ENCODE results near the gene ZCCHC13.

The ZCCHC13 gene

GRCh38 chrX:74321191-74321590, 17.2 kb downstream of the ZCCHC13 start:
- H3K79me2 ChIP-seq (ENCODE audit: low read length): no peaks in the 10 kb centered on the region
- no peaks in the 10 kb centered on the region for H3K27me3 ChIP-seq (ENCODE audit: low read depth, low read length)
- TF ChIP-seq CTCF (IDR thresholded peaks at IDR 0.05; ENCODE audit: low read depth, low read length): no peak
- no peak for TF ChIP-seq EZH2phosphoT487 (IDR thresholded peaks at IDR 0.05; ENCODE audit: low read depth)
- no peaks in the 10 kb centered on the region for H3K9me3 ChIP-seq (ENCODE audit: insufficient read depth, low read length)
- no peaks in the 10 kb centered on the region for H4K20me1 ChIP-seq (ENCODE audit: insufficient read depth, low read length)
- H3K9ac ChIP-seq (ENCODE audit: low read length): no peak overlapping the region
- no peaks in the 10 kb centered on the region for H3K36me3 ChIP-seq (replicated peaks; ENCODE audit: low read depth, low read length)
- H3K27ac ChIP-seq (ENCODE audit: low read length): no peak overlapping the region
- no peak overlapping the region for H2AFZ ChIP-seq (ENCODE audit: low read depth, low read length)
- H3K4me3 ChIP-seq (ENCODE audit: low read length): no peak overlapping the region
- no peak overlapping the region for H3K4me2 ChIP-seq (ENCODE audit: low read length)
- H3K4me1 ChIP-seq (ENCODE audit: low read length): no peaks in the 10 kb centered on the region

- no peaks in the 10 kb centered on the region for H3K4me1 ChIP-seq (ENCODE audit: low read length)
- no peak overlapping the region for H3K4me3 ChIP-seq (ENCODE audit: low read length)
- H3K27ac ChIP-seq (ENCODE audit: low read length): no peak overlapping the region
- no peaks in the 10 kb centered on the region for H3K9me3 ChIP-seq (ENCODE audit: insufficient read depth, low read length)
- no peak overlapping the region for H3K4me2 ChIP-seq (ENCODE audit: low read length)
- H3K36me3 ChIP-seq (replicated peaks; ENCODE audit: low read depth, low read length): no peaks in the 10 kb centered on the region
- H2AFZ ChIP-seq (ENCODE audit: low read depth, low read length): no peak overlapping the region
- H3K27me3 ChIP-seq (ENCODE audit: low read depth, low read length): no peaks in the 10 kb centered on the region
- H3K79me2 ChIP-seq (ENCODE audit: low read length): no peaks in the 10 kb centered on the region
- no peaks in the 10 kb centered on the region for H4K20me1 ChIP-seq (ENCODE audit: insufficient read depth, low read length)
- TF ChIP-seq CTCF (IDR thresholded peaks at IDR 0.05; ENCODE audit: low read depth, low read length) (no peak), EZH2phosphoT487 (IDR thresholded peaks at IDR 0.05; ENCODE audit: low read depth) (no peak)
- H3K9ac ChIP-seq (ENCODE audit: low read length): no peak overlapping the region
Measured at GRCh38 chrX:74324131-74324530, 20.2 kb downstream of the ZCCHC13 start.

DNA sequence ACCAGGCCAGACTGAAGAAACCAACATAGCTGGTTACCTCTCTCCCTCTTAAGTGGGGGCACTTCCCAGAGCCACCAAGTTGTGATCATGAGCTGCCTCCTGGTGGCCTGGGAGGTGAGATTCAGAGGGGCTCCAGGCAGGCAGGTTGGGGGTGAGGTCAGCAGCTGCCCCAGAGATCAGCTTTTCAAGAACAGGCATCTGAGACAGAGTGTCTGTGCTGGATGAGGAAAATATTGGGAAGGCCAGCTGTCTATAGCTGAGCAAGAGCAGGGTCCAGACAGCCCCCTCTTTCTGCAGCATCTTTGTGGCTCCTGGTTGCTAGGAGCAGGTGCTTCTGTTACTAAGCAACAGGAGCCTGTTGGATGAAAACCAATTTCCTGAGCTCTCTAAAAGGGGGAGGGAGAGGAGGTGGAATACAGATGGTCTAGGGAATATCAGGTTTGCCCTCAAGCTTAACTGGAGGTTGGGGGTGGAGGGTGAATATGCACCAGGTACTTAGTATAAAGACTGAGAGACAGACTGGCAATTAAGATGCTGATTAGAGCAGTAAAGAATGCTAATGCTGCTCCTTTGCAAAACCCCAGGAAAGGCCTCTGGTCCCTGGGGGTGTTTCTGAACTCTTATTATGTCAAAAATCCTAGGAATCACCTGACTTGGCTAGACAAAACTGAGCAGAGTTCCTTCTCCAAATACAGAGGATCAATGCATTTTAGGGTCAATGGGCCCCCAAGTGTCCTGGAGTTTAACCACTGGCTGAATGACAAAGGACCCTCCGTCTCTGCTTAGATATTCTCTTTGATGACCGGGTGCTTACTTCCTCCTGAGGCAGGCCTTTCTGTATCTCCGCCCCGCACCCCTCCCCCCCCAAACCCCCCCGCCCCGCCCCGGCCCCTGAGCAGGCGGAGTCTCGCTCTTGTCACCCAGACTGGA, 21.4 kb downstream of the ZCCHC13 start:
- Histone ChIP-seq H3K4me3 (ENCODE audit: low read length) (no peak overlapping the region), H3K4me2 (ENCODE audit: low read length) (no peak overlapping the region), H3K36me3 (replicated peaks; ENCODE audit: low read depth, low read length) (no peaks in the 10 kb centered on the region), H4K20me1 (ENCODE audit: insufficient read depth, low read length) (no peaks in the 10 kb centered on the region), H2AFZ (ENCODE audit: low read depth, low read length) (no peak overlapping the region), H3K4me1 (ENCODE audit: low read length) (no peaks in the 10 kb centered on the region), H3K9me3 (ENCODE audit: insufficient read depth, low read length) (no peaks in the 10 kb centered on the region), H3K79me2 (ENCODE audit: low read length) (no peaks in the 10 kb centered on the region), H3K27me3 (ENCODE audit: low read depth, low read length) (no peaks in the 10 kb centered on the region), H3K9ac (ENCODE audit: low read length) (no peak overlapping the region), H3K27ac (ENCODE audit: low read length) (no peak overlapping the region)
- TF ChIP-seq CTCF (IDR thresholded peaks at IDR 0.05; ENCODE audit: low read depth, low read length) (peak; percentile 13; the same call in 1 of the 2 replicates), EZH2phosphoT487 (IDR thresholded peaks at IDR 0.05; ENCODE audit: low read depth) (no peak)

GRCh38 chrX:74338852-74339251, 34.9 kb downstream of the ZCCHC13 start:
- H3K4me2 ChIP-seq (ENCODE audit: low read length): no peak overlapping the region

More at GRCh38 chrX:74338852-74339251, 34.9 kb downstream of the ZCCHC13 start:
- H3K36me3 ChIP-seq (replicated peaks; ENCODE audit: low read depth, low read length): no peaks in the 10 kb centered on the region
- H3K4me3 ChIP-seq (ENCODE audit: low read length): no peak overlapping the region
- H2AFZ ChIP-seq (ENCODE audit: low read depth, low read length): no peak overlapping the region
- peaks cover 6% of the 10 kb centered on the region for H3K4me1 ChIP-seq (ENCODE audit: low read length)
- H3K27ac ChIP-seq (ENCODE audit: low read length): no peak overlapping the region
- no peaks in the 10 kb centered on the region for H3K27me3 ChIP-seq (ENCODE audit: low read depth, low read length)
- no peaks in the 10 kb centered on the region for H3K9me3 ChIP-seq (ENCODE audit: insufficient read depth, low read length)
- H4K20me1 ChIP-seq (ENCODE audit: insufficient read depth, low read length): no peaks in the 10 kb centered on the region
- TF ChIP-seq EZH2phosphoT487 (IDR thresholded peaks at IDR 0.05; ENCODE audit: low read depth) (no peak), CTCF (IDR thresholded peaks at IDR 0.05; ENCODE audit: low read depth, low read length) (no peak)
- H3K79me2 ChIP-seq (ENCODE audit: low read length): no peaks in the 10 kb centered on the region
- no peak overlapping the region for H3K9ac ChIP-seq (ENCODE audit: low read length)

All from OCI-LY3 (cell line).